ENCODE results near the gene WDR55. TPM values are rescaled to one million over a fixed set of nuclear protein-coding genes. Genes with fewer than 3 reads are reported as not detected.
"Not testable (repeated sequence)": the region's sequence is repeated elsewhere in the genome, so short reads cannot be mapped to it uniquely, and the experiment has no call there.

WDR55 gene
- total RNA-seq, 6 donors from 2014 or later, result 23.2 to 44.0 (median 24.5) TPM

GRCh38 chr5:140718266-140718592 lies 53.5 kb downstream of the WDR55 start:
- H3K36me3 ChIP-seq, result no peaks in the 10 kb centered on the region
- H3K27ac ChIP-seq, result no peak overlapping the region
- H3K4me1 ChIP-seq, result peaks cover 0 to 4% (median 0%) of the 10 kb centered on the region in 4 donors
- no peaks in the 10 kb centered on the region for H3K9me3 ChIP-seq
- ATAC-seq (ENCODE audit: low FRiP score in 2 of 2) (no peak), DNase-seq (no peak)
- no peak overlapping the region for H3K4me3 ChIP-seq
- WGBS, 2 donors, result 79% methylated on average over 7 of the region's 7 CpGs
- no peaks in the 10 kb centered on the region for H3K27me3 ChIP-seq
- no peak for TF ChIP-seq POLR2AphosphoS5 (IDR thresholded peaks at IDR 0.05)
- no peak for TF ChIP-seq EP300 (IDR thresholded peaks at IDR 0.05)
- TF ChIP-seq POLR2A (IDR thresholded peaks at IDR 0.05), result no peak
- no peak for TF ChIP-seq CTCF (IDR thresholded peaks at IDR 0.05)

- H3K27me3 ChIP-seq; H3K27ac ChIP-seq; H3K36me3 ChIP-seq; ATAC-seq (ENCODE audit: low FRiP score in 2 of 2); H3K4me3 ChIP-seq; DNase-seq; H3K4me1 ChIP-seq; H3K9me3 ChIP-seq: not testable (repeated sequence)
- WGBS, 2 donors, result 56 to 63% methylated on average over 6 of the region's 6 CpGs
These were observed 56.0 kb downstream of the WDR55 start for GRCh38 chr5:140720738-140721137.

GRCh38 chr5:140721395-140721794 lies 56.7 kb downstream of the WDR55 start:
- not testable (repeated sequence) for H3K36me3 ChIP-seq; H3K4me3 ChIP-seq; ATAC-seq (ENCODE audit: low FRiP score in 2 of 2); H3K27me3 ChIP-seq; H3K27ac ChIP-seq; DNase-seq; H3K9me3 ChIP-seq
- peaks cover 0 to 12% (median 0%) of the 10 kb centered on the region in 4 donors for H3K4me1 ChIP-seq
- WGBS, 2 donors, result 80 to 89% methylated on average over 5 of the region's 5 CpGs

Small RNA genes lying within 50 kb of the gene (small RNA-seq; reads per million reads assigned to genes)
- gene VTRNA1-1 (69.0 to 164 (median 88.7) reads per million in 4 donors), gene VTRNA1-2 (0.72 to 2.6 (median 1.8) reads per million in 4 donors)

Other genes with a start within 250 kb of the WDR55 start
- 10 to 100 TPM; 12.1 to 32.5 (median 21.0) TPM for gene EIF4EBP3, start 117.2 kb upstream of the WDR55 start, total RNA-seq
- gene SRA1, start 107.4 kb upstream of the WDR55 start, total RNA-seq, result 10 to 100 TPM; 23.1 to 31.6 (median 29.6) TPM
- 100 to 1,000 TPM in 1 of 6 donors, 10 to 100 TPM in 5; 14.1 to 127 (median 28.4) TPM for gene APBB3, start 100.3 kb upstream of the WDR55 start, total RNA-seq
- gene SLC35A4, start 100.1 kb upstream of the WDR55 start, total RNA-seq, result 10 to 100 TPM; 30.4 to 92.3 (median 56.7) TPM
- gene CD14, start 31.7 kb upstream of the WDR55 start, total RNA-seq, result 100 to 1,000 TPM in 4 of 6 donors, 10 to 100 TPM in 2; 27.3 to 195 (median 102) TPM
- 10 to 100 TPM; 11.8 to 99.7 (median 31.3) TPM for gene TMCO6, start 25.5 kb upstream of the WDR55 start, total RNA-seq
- gene NDUFA2, start 17.3 kb upstream of the WDR55 start, total RNA-seq, result 10 to 100 TPM; 26.2 to 59.6 (median 51.8) TPM
- 100 to 1,000 TPM in 2 of 6 donors, 10 to 100 TPM in 4; 72.2 to 153 (median 83.5) TPM for gene IK, start 17.1 kb upstream of the WDR55 start, total RNA-seq
- 1 to 10 TPM in 5 of 6 donors, under 1 TPM in 1; 0.92 to 3.6 (median 1.6) TPM for gene DND1, start 8.7 kb downstream of the WDR55 start, total RNA-seq
- gene HARS1, start 26.5 kb downstream of the WDR55 start, total RNA-seq, result 10 to 100 TPM; 40.7 to 57.6 (median 44.6) TPM
- 100 to 1,000 TPM in 1 of 6 donors, 10 to 100 TPM in 5; 19.7 to 136 (median 24.2) TPM for gene HARS2, start 26.6 kb downstream of the WDR55 start, total RNA-seq
- gene ZMAT2, start 35.5 kb downstream of the WDR55 start, total RNA-seq, result 10 to 100 TPM; 18.5 to 49.9 (median 35.0) TPM
- gene PCDHA1, start 121.2 kb downstream of the WDR55 start, total RNA-seq, result under 1 TPM in 1 of 6 donors, not detected in 5; 0.13 TPM
- under 1 TPM in 3 of 6 donors, not detected in 3; 0.13 to 0.78 (median 0.30) TPM for gene PCDHA2, start 129.9 kb downstream of the WDR55 start, total RNA-seq
- 1 to 10 TPM in 4 of 6 donors, under 1 TPM in 2; 0.61 to 1.6 (median 1.0) TPM for gene PCDHA3, start 136.2 kb downstream of the WDR55 start, total RNA-seq
- gene PCDHA4, start 142.2 kb downstream of the WDR55 start, total RNA-seq, result 1 to 10 TPM; 1.4 to 4.2 (median 2.0) TPM
- gene PCDHA5, start 156.7 kb downstream of the WDR55 start, total RNA-seq, result 1 to 10 TPM in 3 of 6 donors, under 1 TPM in 3; 0.15 to 1.4 (median 0.72) TPM
- gene PCDHA6, start 163.1 kb downstream of the WDR55 start, total RNA-seq, result 1 to 10 TPM in 2 of 6 donors, under 1 TPM in 4; 0.44 to 2.1 (median 0.63) TPM
- gene PCDHA7, start 169.4 kb downstream of the WDR55 start, total RNA-seq, result 1 to 10 TPM in 1 of 6 donors, under 1 TPM in 5; 0.46 to 3.1 (median 0.57) TPM
- 1 to 10 TPM in 2 of 6 donors, under 1 TPM in 4; 0.23 to 2.1 (median 0.55) TPM for gene PCDHA8, start 176.3 kb downstream of the WDR55 start, total RNA-seq
- gene PCDHA9, start 183.5 kb downstream of the WDR55 start, total RNA-seq, result 1 to 10 TPM in 2 of 6 donors, under 1 TPM in 4; 0.11 to 1.2 (median 0.28) TPM
- gene PCDHA10, start 191.0 kb downstream of the WDR55 start, total RNA-seq, result 1 to 10 TPM in 5 of 6 donors, under 1 TPM in 1; 0.30 to 7.6 (median 2.2) TPM
- gene PCDHA11, start 204.1 kb downstream of the WDR55 start, total RNA-seq, result 1 to 10 TPM in 4 of 6 donors, under 1 TPM in 2; 0.61 to 5.2 (median 1.9) TPM
- 10 to 100 TPM in 2 of 6 donors, 1 to 10 TPM in 4; 3.3 to 12.1 (median 7.3) TPM for gene PCDHA12, start 210.4 kb downstream of the WDR55 start, total RNA-seq
- 1 to 10 TPM in 4 of 6 donors, under 1 TPM in 2; 0.44 to 5.2 (median 1.2) TPM for gene PCDHA13, start 217.2 kb downstream of the WDR55 start, total RNA-seq